Transverse colon (tissue), 3 donors: Measurements from ENCODE around the gene ULK4.

Experiments used
- CTCF ChIP-seq, 5 experiments: fragments of 200-600 bp in 3 of 5; fragments of 450-650 bp in 2 of 5; sonication (generic) in 3 of 5; IDR thresholded peaks; 1 replicate in 2 of 5; 2 replicates in 3 of 5; pipeline ENCODE4 v1.5.1; 2016 to 2017; ENCODE audit warnings: antibody characterized with exemption in 5 of 5, inconsistent platforms in 3 of 5, mild to moderate bottlenecking in 2 of 5, moderate library complexity in 1 of 5
- EP300 ChIP-seq: sonication (generic); formaldehyde crosslinking; IDR thresholded peaks from one replicate; pipeline ENCODE4 v1.6.1; 2017; ENCODE audit warnings: antibody characterized with exemption, low read depth
- POLR2A ChIP-seq: fragments of 450-650 bp; IDR thresholded peaks from one replicate; pipeline ENCODE4 v1.6.1; 2016; ENCODE audit warnings: antibody characterized with exemption, mild to moderate bottlenecking, moderate library complexity

- no peak for TF ChIP-seq CTCF (IDR thresholded peaks at IDR 0.05)
- no peak for TF ChIP-seq POLR2A
- no peak for TF ChIP-seq EP300
Measured at GRCh38 chr3:41431386-41431785, 530.5 kb downstream of the ULK4 start.
